Liver (tissue), 9 donors: ENCODE results near the gene ATR. TPM values are rescaled to one million over a fixed set of nuclear protein-coding genes. Genes with fewer than 3 reads are reported as not detected.

Experiments used
- DNase-seq: peaks from one replicate; pipeline ENCODE4 v3.0.0-alpha.2; 2017; ENCODE audit warnings: low spot score
- H3K27ac ChIP-seq, 2 donors: one replicate each; pipeline ENCODE4 v1.7.0; 2013; ENCODE audit warnings: inconsistent platforms in 2 of 2, low read length in 2 of 2, control low read depth in 1 of 2, low read depth in 1 of 2, mild to moderate bottlenecking in 1 of 2
- H3K27me3 ChIP-seq, 4 donors: one replicate each; pipeline versions ENCODE4 v1.6.1 to v1.7.0; 2013; ENCODE audit warnings: low read length in 3 of 4, inconsistent platforms in 1 of 4, mild to moderate bottlenecking in 1 of 4, moderate library complexity in 1 of 4; ENCODE audit not compliant: control insufficient read depth in 4 of 4, insufficient read depth in 4 of 4
- H3K36me3 ChIP-seq, 4 donors: one replicate each; pipeline versions ENCODE4 v1.6.1 to v1.7.0; 2013; ENCODE audit warnings: low read length in 3 of 4, mild to moderate bottlenecking in 3 of 4, low read depth in 1 of 4, moderate library complexity in 1 of 4; ENCODE audit not compliant: control insufficient read depth in 4 of 4, insufficient read depth in 3 of 4
- H3K4me1 ChIP-seq, 4 donors: one replicate each; pipeline versions ENCODE4 v1.6.1 to v1.7.0; 2013; ENCODE audit warnings: low read length in 3 of 4, mild to moderate bottlenecking in 3 of 4, moderate library complexity in 1 of 4; ENCODE audit not compliant: control insufficient read depth in 4 of 4, insufficient read depth in 4 of 4
- H3K4me3 ChIP-seq, 3 donors: one replicate each; pipeline versions ENCODE4 v1.6.1 to v1.7.0; 2013; ENCODE audit warnings: low read length in 3 of 3, control low read depth in 1 of 3, low read depth in 1 of 3, mild to moderate bottlenecking in 1 of 3
- H3K9ac ChIP-seq, 2 donors: one replicate each; pipeline ENCODE4 v1.7.0; 2013; ENCODE audit warnings: low read length in 2 of 2, mild to moderate bottlenecking in 2 of 2, moderate library complexity in 2 of 2, control low read depth in 1 of 2, low read depth in 1 of 2
- H3K9me3 ChIP-seq, 4 donors: one replicate each; pipeline versions ENCODE4 v1.6.1 to v1.7.0; 2013; ENCODE audit warnings: low read length in 3 of 4; ENCODE audit not compliant: control insufficient read depth in 4 of 4
- ATF3 ChIP-seq: IDR thresholded peaks from 2 replicates; pipeline ENCODE4 v1.6.1; 2016; ENCODE audit warnings: antibody characterized with exemption
- CTCF ChIP-seq: fragments of 150-350 bp; IDR thresholded peaks from 2 replicates; pipeline ENCODE4 v1.5.1; 2017; ENCODE audit warnings: improper control_type of control experiment, low read depth, low read length; ENCODE audit not compliant: missing input control
- EGR1 ChIP-seq, 2 donors: IDR thresholded peaks; 2 replicates each; pipeline ENCODE4 v1.6.1; 2016 to 2018; ENCODE audit warnings: antibody characterized with exemption in 2 of 2, low read depth in 2 of 2
- FOXA1 ChIP-seq: IDR thresholded peaks from 2 replicates; pipeline ENCODE4 v1.6.1; 2016; ENCODE audit warnings: antibody characterized with exemption
- FOXA2 ChIP-seq: IDR thresholded peaks from 2 replicates; pipeline ENCODE4 v1.6.1; 2016; ENCODE audit warnings: antibody characterized with exemption
- GABPA ChIP-seq, 2 donors: IDR thresholded peaks in 1 of 2; conservative IDR thresholded peaks in 1 of 2; 2 replicates each; pipeline ENCODE4 v1.6.1; 2016; ENCODE audit warnings: antibody characterized with exemption in 2 of 2, mild to moderate bottlenecking in 1 of 2, moderate library complexity in 1 of 2
- HNF4A ChIP-seq, 2 donors: conservative IDR thresholded peaks; 2 replicates each; pipeline ENCODE4 v1.6.1; 2016; ENCODE audit warnings: antibody characterized with exemption in 2 of 2, mild to moderate bottlenecking in 2 of 2
- HNF4G ChIP-seq: IDR thresholded peaks from 2 replicates; pipeline ENCODE4 v1.6.1; 2016; ENCODE audit warnings: antibody characterized with exemption
- JUND ChIP-seq, 2 donors: IDR thresholded peaks; 2 replicates each; pipeline ENCODE4 v1.6.1; 2016; ENCODE audit warnings: antibody characterized with exemption in 2 of 2
- MAX ChIP-seq: IDR thresholded peaks from 2 replicates; pipeline ENCODE4 v1.6.1; 2016; ENCODE audit warnings: antibody characterized with exemption
- NR2F2 ChIP-seq: IDR thresholded peaks from 2 replicates; pipeline ENCODE4 v1.6.1; 2016; ENCODE audit warnings: antibody characterized with exemption
- RAD21 ChIP-seq, 2 donors: IDR thresholded peaks; 2 replicates each; pipeline ENCODE4 v1.6.1; 2016; ENCODE audit warnings: antibody characterized with exemption in 2 of 2, mild to moderate bottlenecking in 2 of 2
- REST ChIP-seq: IDR thresholded peaks from 2 replicates; pipeline ENCODE4 v1.6.1; 2016; ENCODE audit warnings: antibody characterized with exemption, mild to moderate bottlenecking
- RXRA ChIP-seq, 2 donors: IDR thresholded peaks; 2 replicates each; pipeline ENCODE4 v1.6.1; 2017 to 2018; ENCODE audit warnings: antibody characterized with exemption in 2 of 2, mild to moderate bottlenecking in 1 of 2
- SP1 ChIP-seq: IDR thresholded peaks from 2 replicates; pipeline ENCODE4 v1.6.1; 2018; ENCODE audit warnings: antibody characterized with exemption, mild to moderate bottlenecking
- TAF1 ChIP-seq: conservative IDR thresholded peaks from 2 replicates; pipeline ENCODE4 v1.6.1; 2016; ENCODE audit warnings: antibody characterized with exemption, mild to moderate bottlenecking
- YY1 ChIP-seq: IDR thresholded peaks from 2 replicates; pipeline ENCODE4 v1.6.1; 2016; ENCODE audit warnings: antibody characterized with exemption, mild to moderate bottlenecking
- ZBTB33 ChIP-seq: IDR thresholded peaks from 2 replicates; pipeline ENCODE4 v1.6.1; 2016; ENCODE audit warnings: antibody characterized with exemption
- WGBS: extraction: QIAGEN DNeasy Blood & Tissue Kit; methylation state at CpG from one replicate; pipeline ENCODE4 v1.1.7; 2013; 5-methylcytosine and 5-hydroxymethylcytosine counted together
- polyA plus RNA-seq, 2 donors: library from polyadenylated mRNA; stranded (reverse) in 1 of 2; unstranded in 1 of 2; fragments of 200-250 nt in 1 of 2; fragments of >200 nt in 1 of 2; fragmentation: Nextera tagmentation in 1 of 2; extraction: Ambion mirVana in 1 of 2; gene quantifications; one replicate each; pipeline versions ENCODE4 v1.2.1 to v1.2.3, GENCODE V29; 2013 to 2015
- total RNA-seq, 2 donors: library from RNA; depleted of rRNA; stranded (reverse); fragments of >200 nt; gene quantifications; one replicate each; pipeline ENCODE4 v1.2.3, GENCODE V29; 2014
- donor health status: healthy.
- donor health status: healthy.
- donor health status: healthy.
- donor health status: healthy.
- donor health status: healthy.

The ATR gene
- total and polyA plus RNA-seq, 4 donors: 5.0 to 21.5 (median 12.1) TPM

- H3K4me1 ChIP-seq: no peaks in the 10 kb centered on the region
- H3K27me3 ChIP-seq: no peaks in the 10 kb centered on the region
Measured at GRCh38 chr3:142563496-142563997, 15.0 kb downstream of the ATR start.

More at GRCh38 chr3:142563496-142563997, 15.0 kb downstream of the ATR start:
- peaks cover 1 to 23% (median 18%) of the 10 kb centered on the region in 4 donors for H3K36me3 ChIP-seq
- no peak overlapping the region for H3K9ac ChIP-seq
- 93% methylated on average over 4 of the region's 4 CpGs for WGBS
- no peak overlapping the region for H3K4me3 ChIP-seq
- DNase-seq: no peak
- TF ChIP-seq HNF4A (conservative IDR thresholded peaks at IDR 0.05) (no peak), MAX (no peak), NR2F2 (no peak), SP1 (no peak), TAF1 (no peak), GABPA (IDR thresholded peaks at IDR 0.05 in 1 of 2, conservative IDR thresholded peaks at IDR 0.05 in 1 of 2) (no peak), HNF4G (no peak), EGR1 (IDR thresholded peaks at IDR 0.05; ENCODE audit: low read depth in 2 of 2) (no peak), RXRA (IDR thresholded peaks at IDR 0.05) (no peak), REST (no peak), JUND (IDR thresholded peaks at IDR 0.05) (no peak), RAD21 (IDR thresholded peaks at IDR 0.05) (no peak), FOXA1 (no peak), FOXA2 (no peak), ATF3 (no peak), YY1 (no peak), CTCF (no peak), ZBTB33 (no peak)
- H3K27ac ChIP-seq: no peak overlapping the region
- no peaks in the 10 kb centered on the region for H3K9me3 ChIP-seq
